Liver (tissue), 9 donors: ENCODE data around the gene CUX1. TPM values are rescaled to one million over a fixed set of nuclear protein-coding genes. Genes with fewer than 3 reads are reported as not detected.

Experiments used
- DNase-seq: peaks from one replicate; pipeline ENCODE4 v3.0.0-alpha.2; 2017; ENCODE audit warnings: low spot score
- H3K27ac ChIP-seq, 2 donors: one replicate each; pipeline ENCODE4 v1.7.0; 2013; ENCODE audit warnings: inconsistent platforms in 2 of 2, low read length in 2 of 2, control low read depth in 1 of 2, low read depth in 1 of 2, mild to moderate bottlenecking in 1 of 2
- H3K27me3 ChIP-seq, 4 donors: one replicate each; pipeline versions ENCODE4 v1.6.1 to v1.7.0; 2013; ENCODE audit warnings: low read length in 3 of 4, inconsistent platforms in 1 of 4, mild to moderate bottlenecking in 1 of 4, moderate library complexity in 1 of 4; ENCODE audit not compliant: control insufficient read depth in 4 of 4, insufficient read depth in 4 of 4
- H3K36me3 ChIP-seq, 4 donors: one replicate each; pipeline versions ENCODE4 v1.6.1 to v1.7.0; 2013; ENCODE audit warnings: low read length in 3 of 4, mild to moderate bottlenecking in 3 of 4, low read depth in 1 of 4, moderate library complexity in 1 of 4; ENCODE audit not compliant: control insufficient read depth in 4 of 4, insufficient read depth in 3 of 4
- H3K4me1 ChIP-seq, 4 donors: one replicate each; pipeline versions ENCODE4 v1.6.1 to v1.7.0; 2013; ENCODE audit warnings: low read length in 3 of 4, mild to moderate bottlenecking in 3 of 4, moderate library complexity in 1 of 4; ENCODE audit not compliant: control insufficient read depth in 4 of 4, insufficient read depth in 4 of 4
- H3K4me3 ChIP-seq, 3 donors: one replicate each; pipeline versions ENCODE4 v1.6.1 to v1.7.0; 2013; ENCODE audit warnings: low read length in 3 of 3, control low read depth in 1 of 3, low read depth in 1 of 3, mild to moderate bottlenecking in 1 of 3
- H3K9ac ChIP-seq, 2 donors: one replicate each; pipeline ENCODE4 v1.7.0; 2013; ENCODE audit warnings: low read length in 2 of 2, mild to moderate bottlenecking in 2 of 2, moderate library complexity in 2 of 2, control low read depth in 1 of 2, low read depth in 1 of 2
- H3K9me3 ChIP-seq, 4 donors: one replicate each; pipeline versions ENCODE4 v1.6.1 to v1.7.0; 2013; ENCODE audit warnings: low read length in 3 of 4; ENCODE audit not compliant: control insufficient read depth in 4 of 4
- EGR1 ChIP-seq, 2 donors: IDR thresholded peaks; 2 replicates each; pipeline ENCODE4 v1.6.1; 2016 to 2018; ENCODE audit warnings: antibody characterized with exemption in 2 of 2, low read depth in 2 of 2
- FOXA2 ChIP-seq: IDR thresholded peaks from 2 replicates; pipeline ENCODE4 v1.6.1; 2016; ENCODE audit warnings: antibody characterized with exemption
- GABPA ChIP-seq, 2 donors: IDR thresholded peaks in 1 of 2; conservative IDR thresholded peaks in 1 of 2; 2 replicates each; pipeline ENCODE4 v1.6.1; 2016; ENCODE audit warnings: antibody characterized with exemption in 2 of 2, mild to moderate bottlenecking in 1 of 2, moderate library complexity in 1 of 2
- HNF4A ChIP-seq, 2 donors: conservative IDR thresholded peaks; 2 replicates each; pipeline ENCODE4 v1.6.1; 2016; ENCODE audit warnings: antibody characterized with exemption in 2 of 2, mild to moderate bottlenecking in 2 of 2
- HNF4G ChIP-seq: IDR thresholded peaks from 2 replicates; pipeline ENCODE4 v1.6.1; 2016; ENCODE audit warnings: antibody characterized with exemption
- JUND ChIP-seq, 2 donors: IDR thresholded peaks; 2 replicates each; pipeline ENCODE4 v1.6.1; 2016; ENCODE audit warnings: antibody characterized with exemption in 2 of 2
- MAX ChIP-seq: IDR thresholded peaks from 2 replicates; pipeline ENCODE4 v1.6.1; 2016; ENCODE audit warnings: antibody characterized with exemption
- NR2F2 ChIP-seq: IDR thresholded peaks from 2 replicates; pipeline ENCODE4 v1.6.1; 2016; ENCODE audit warnings: antibody characterized with exemption
- RAD21 ChIP-seq, 2 donors: IDR thresholded peaks; 2 replicates each; pipeline ENCODE4 v1.6.1; 2016; ENCODE audit warnings: antibody characterized with exemption in 2 of 2, mild to moderate bottlenecking in 2 of 2
- REST ChIP-seq: IDR thresholded peaks from 2 replicates; pipeline ENCODE4 v1.6.1; 2016; ENCODE audit warnings: antibody characterized with exemption, mild to moderate bottlenecking
- SP1 ChIP-seq: IDR thresholded peaks from 2 replicates; pipeline ENCODE4 v1.6.1; 2018; ENCODE audit warnings: antibody characterized with exemption, mild to moderate bottlenecking
- TAF1 ChIP-seq: conservative IDR thresholded peaks from 2 replicates; pipeline ENCODE4 v1.6.1; 2016; ENCODE audit warnings: antibody characterized with exemption, mild to moderate bottlenecking
- ZBTB33 ChIP-seq: IDR thresholded peaks from 2 replicates; pipeline ENCODE4 v1.6.1; 2016; ENCODE audit warnings: antibody characterized with exemption
- WGBS: extraction: QIAGEN DNeasy Blood & Tissue Kit; methylation state at CpG from one replicate; pipeline ENCODE4 v1.1.7; 2013; 5-methylcytosine and 5-hydroxymethylcytosine counted together
- polyA plus RNA-seq, 2 donors: library from polyadenylated mRNA; stranded (reverse) in 1 of 2; unstranded in 1 of 2; fragments of 200-250 nt in 1 of 2; fragments of >200 nt in 1 of 2; fragmentation: Nextera tagmentation in 1 of 2; extraction: Ambion mirVana in 1 of 2; gene quantifications; one replicate each; pipeline versions ENCODE4 v1.2.1 to v1.2.3, GENCODE V29; 2013 to 2015
- total RNA-seq, 2 donors: library from RNA; depleted of rRNA; stranded (reverse); fragments of >200 nt; gene quantifications; one replicate each; pipeline ENCODE4 v1.2.3, GENCODE V29; 2014
- donor health status: healthy.
- donor health status: healthy.
- donor health status: healthy.
- donor health status: healthy.
- donor health status: healthy.

Gene CUX1
- total and polyA plus RNA-seq, 4 donors, result 18.6 to 40.6 (median 21.4) TPM

GRCh38 chr7:101875283-101875846 is 57.9 kb downstream of the CUX1 start:
- no peaks in the 10 kb centered on the region for H3K27me3 ChIP-seq
- no peak overlapping the region for H3K27ac ChIP-seq
- H3K4me1 ChIP-seq, result peaks cover 0 to 15% (median 8%) of the 10 kb centered on the region in 4 donors
- DNase-seq, result no peak
- 84% methylated on average over 11 of the region's 11 CpGs for WGBS
- TF ChIP-seq EGR1 (IDR thresholded peaks at IDR 0.05; ENCODE audit: low read depth in 2 of 2), result no peak
- no peak for TF ChIP-seq SP1
- TF ChIP-seq MAX, result no peak
- TF ChIP-seq REST, result no peak
- TF ChIP-seq ZBTB33, result no peak
- no peak for TF ChIP-seq RAD21 (IDR thresholded peaks at IDR 0.05)
- TF ChIP-seq GABPA (IDR thresholded peaks at IDR 0.05 in 1 of 2, conservative IDR thresholded peaks at IDR 0.05 in 1 of 2), result no peak
- H3K36me3 ChIP-seq, result no peaks in the 10 kb centered on the region
- no peak overlapping the region for H3K9ac ChIP-seq
- H3K9me3 ChIP-seq, result no peaks in the 10 kb centered on the region
- H3K4me3 ChIP-seq, result no peak overlapping the region

- TF ChIP-seq NR2F2 (no peak), TAF1 (no peak), JUND (IDR thresholded peaks at IDR 0.05) (no peak), EGR1 (IDR thresholded peaks at IDR 0.05; ENCODE audit: low read depth in 2 of 2) (no peak), HNF4A (conservative IDR thresholded peaks at IDR 0.05) (no peak), HNF4G (no peak), FOXA2 (no peak), RAD21 (IDR thresholded peaks at IDR 0.05) (no peak)
- Histone ChIP-seq H3K36me3 (no peaks in the 10 kb centered on the region), H3K27me3 (no peaks in the 10 kb centered on the region), H3K9me3 (no peaks in the 10 kb centered on the region), H3K9ac (no peak overlapping the region), H3K4me1 (peaks cover 18 to 40% (median 22%) of the 10 kb centered on the region in 4 donors), H3K27ac (no peak overlapping the region), H3K4me3 (no peak overlapping the region)
- WGBS, result 87% methylated on average over 12 of the region's 12 CpGs
- no peak for DNase-seq
Observed at GRCh38 chr7:101877882-101878591, 60.6 kb downstream of the CUX1 start.
